ENCODE data around the gene CNGB1. TPM values are rescaled to one million over a fixed set of nuclear protein-coding genes. Genes with fewer than 3 reads are reported as not detected.

Gene CNGB1
- total RNA-seq, 1 donor from 2014 or later, result not detected

DNA sequence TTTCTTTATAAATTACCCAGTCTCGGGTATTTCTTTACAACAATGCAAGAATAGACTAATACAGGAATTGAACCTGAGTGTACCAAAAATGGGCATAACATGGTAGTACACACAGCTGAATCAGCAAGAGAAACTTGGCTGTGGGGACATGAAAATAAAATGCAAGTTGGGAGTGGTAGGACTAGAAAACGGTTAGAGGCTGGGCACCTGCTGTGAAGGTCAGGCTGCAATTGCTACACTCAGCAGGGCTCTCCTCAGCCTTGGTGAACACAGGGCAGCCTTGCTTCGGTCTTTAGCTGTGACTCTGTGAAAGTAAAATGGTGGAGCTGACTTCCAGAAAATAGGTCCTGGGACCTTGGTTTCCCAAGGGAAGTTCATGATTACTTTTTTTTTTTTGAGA is 45.6 kb downstream of the CNGB1 start:
- H3K9me3 Mint-ChIP-seq (ENCODE audit: low read depth), result peaks cover 2% of the 10 kb centered on the region
- H3K4me1 Mint-ChIP-seq (ENCODE audit: low read depth), result no peaks in the 10 kb centered on the region
- H3K27ac Mint-ChIP-seq (ENCODE audit: unreplicated experiment), result no peak overlapping the region
- DNase-seq (ENCODE audit: low spot score), result no peak
- H3K4me3 Mint-ChIP-seq (ENCODE audit: unreplicated experiment), result no peak overlapping the region
- peaks cover 7% of the 10 kb centered on the region for H3K27me3 Mint-ChIP-seq (ENCODE audit: low read depth)
- H3K36me3 Mint-ChIP-seq (ENCODE audit: low read depth), result no peaks in the 10 kb centered on the region
- TF ChIP-seq, protein P1, sequence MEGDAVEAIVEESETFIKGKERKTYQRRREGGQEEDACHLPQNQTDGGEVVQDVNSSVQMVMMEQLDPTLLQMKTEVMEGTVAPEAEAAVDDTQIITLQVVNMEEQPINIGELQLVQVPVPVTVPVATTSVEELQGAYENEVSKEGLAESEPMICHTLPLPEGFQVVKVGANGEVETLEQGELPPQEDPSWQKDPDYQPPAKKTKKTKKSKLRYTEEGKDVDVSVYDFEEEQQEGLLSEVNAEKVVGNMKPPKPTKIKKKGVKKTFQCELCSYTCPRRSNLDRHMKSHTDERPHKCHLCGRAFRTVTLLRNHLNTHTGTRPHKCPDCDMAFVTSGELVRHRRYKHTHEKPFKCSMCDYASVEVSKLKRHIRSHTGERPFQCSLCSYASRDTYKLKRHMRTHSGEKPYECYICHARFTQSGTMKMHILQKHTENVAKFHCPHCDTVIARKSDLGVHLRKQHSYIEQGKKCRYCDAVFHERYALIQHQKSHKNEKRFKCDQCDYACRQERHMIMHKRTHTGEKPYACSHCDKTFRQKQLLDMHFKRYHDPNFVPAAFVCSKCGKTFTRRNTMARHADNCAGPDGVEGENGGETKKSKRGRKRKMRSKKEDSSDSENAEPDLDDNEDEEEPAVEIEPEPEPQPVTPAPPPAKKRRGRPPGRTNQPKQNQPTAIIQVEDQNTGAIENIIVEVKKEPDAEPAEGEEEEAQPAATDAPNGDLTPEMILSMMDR (IDR thresholded peaks at IDR 0.05), result no peak

DNA sequence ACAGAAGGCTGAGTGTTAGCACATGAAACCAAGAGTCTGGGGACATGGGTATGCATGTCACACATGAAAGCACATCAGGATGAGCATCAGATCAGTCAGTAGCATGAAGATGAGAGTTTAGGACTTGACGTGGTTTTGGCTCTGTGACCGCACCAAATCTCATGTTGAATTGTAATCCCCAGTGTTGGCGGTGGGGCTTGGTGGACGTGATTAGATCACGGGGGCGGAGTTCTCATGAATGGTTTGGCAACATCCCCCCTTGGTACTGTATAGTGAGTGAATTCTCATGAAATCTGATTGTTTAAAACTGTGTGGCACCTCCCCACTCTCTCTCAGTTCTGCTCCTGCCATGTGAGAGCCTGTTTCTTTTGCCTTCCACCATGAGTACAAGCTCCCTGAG is 46.4 kb downstream of the CNGB1 start:
- Mint-ChIP-seq H3K4me3 (ENCODE audit: unreplicated experiment) (no peak overlapping the region), H3K9me3 (ENCODE audit: low read depth) (peaks cover 5% of the 10 kb centered on the region), H3K27me3 (ENCODE audit: low read depth) (peaks cover 5% of the 10 kb centered on the region), H3K36me3 (ENCODE audit: low read depth) (no peaks in the 10 kb centered on the region), H3K27ac (ENCODE audit: unreplicated experiment) (no peak overlapping the region), H3K4me1 (ENCODE audit: low read depth) (no peaks in the 10 kb centered on the region)
- DNase-seq (ENCODE audit: low spot score), result no peak
- TF ChIP-seq, protein P1 (IDR thresholded peaks at IDR 0.05), result no peak

DNA sequence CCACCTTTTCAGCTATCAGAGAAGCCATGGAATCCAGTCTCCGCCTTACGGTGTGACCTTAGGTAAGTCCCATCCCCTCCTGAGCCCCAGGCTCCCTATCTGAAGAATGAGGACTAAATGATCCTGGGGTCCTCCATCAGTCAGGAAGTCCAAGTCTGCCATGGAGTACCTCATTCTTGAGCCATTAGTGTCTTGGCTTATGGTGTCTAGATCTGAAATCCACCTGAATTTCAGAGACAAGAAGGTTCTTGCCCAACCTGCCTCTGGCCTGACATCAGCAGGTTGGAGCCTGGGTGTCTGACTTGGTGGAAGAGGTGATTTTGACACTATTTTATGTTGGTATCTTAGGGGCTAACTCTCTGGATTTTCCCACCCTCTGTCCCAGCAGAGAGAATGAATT is 47.1 kb downstream of the CNGB1 start:
- H3K4me1 Mint-ChIP-seq (ENCODE audit: low read depth), result no peaks in the 10 kb centered on the region
- H3K36me3 Mint-ChIP-seq (ENCODE audit: low read depth), result no peaks in the 10 kb centered on the region
- peaks cover 2% of the 10 kb centered on the region for H3K27me3 Mint-ChIP-seq (ENCODE audit: low read depth)
- H3K9me3 Mint-ChIP-seq (ENCODE audit: low read depth), result peaks cover 3% of the 10 kb centered on the region
- TF ChIP-seq, protein P1 (IDR thresholded peaks at IDR 0.05), result no peak
- H3K27ac Mint-ChIP-seq (ENCODE audit: unreplicated experiment), result no peak overlapping the region
- no peak for DNase-seq (ENCODE audit: low spot score)
- no peak overlapping the region for H3K4me3 Mint-ChIP-seq (ENCODE audit: unreplicated experiment)

DNA sequence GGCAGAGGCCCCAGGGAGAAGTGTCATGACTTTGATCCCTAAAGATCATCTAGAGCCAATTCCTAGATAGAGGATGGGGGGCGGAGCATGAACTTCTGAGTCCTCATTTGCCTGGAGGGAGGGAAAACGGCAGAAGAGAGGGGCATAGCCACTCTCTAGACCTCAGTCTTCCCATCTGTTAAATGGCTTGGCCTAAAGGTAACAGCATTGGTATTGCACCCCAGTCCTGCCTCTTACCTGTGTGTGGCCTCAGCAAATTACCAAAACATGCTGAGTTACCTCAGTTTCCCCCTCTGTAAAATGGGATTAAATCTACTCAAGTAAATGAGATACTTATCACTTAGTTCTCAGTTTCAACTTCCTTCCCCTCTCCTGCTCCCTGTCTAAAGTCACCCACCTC is 47.5 kb downstream of the CNGB1 start:
- TF ChIP-seq, protein P1 (IDR thresholded peaks at IDR 0.05), result no peak
- DNase-seq (ENCODE audit: low spot score), result no peak
- Mint-ChIP-seq H3K36me3 (ENCODE audit: low read depth) (no peaks in the 10 kb centered on the region), H3K4me3 (ENCODE audit: unreplicated experiment) (no peak overlapping the region), H3K4me1 (ENCODE audit: low read depth) (no peaks in the 10 kb centered on the region), H3K9me3 (ENCODE audit: low read depth) (peaks cover 3% of the 10 kb centered on the region), H3K27ac (ENCODE audit: unreplicated experiment) (no peak overlapping the region), H3K27me3 (ENCODE audit: low read depth) (peaks cover 2% of the 10 kb centered on the region)

DNA sequence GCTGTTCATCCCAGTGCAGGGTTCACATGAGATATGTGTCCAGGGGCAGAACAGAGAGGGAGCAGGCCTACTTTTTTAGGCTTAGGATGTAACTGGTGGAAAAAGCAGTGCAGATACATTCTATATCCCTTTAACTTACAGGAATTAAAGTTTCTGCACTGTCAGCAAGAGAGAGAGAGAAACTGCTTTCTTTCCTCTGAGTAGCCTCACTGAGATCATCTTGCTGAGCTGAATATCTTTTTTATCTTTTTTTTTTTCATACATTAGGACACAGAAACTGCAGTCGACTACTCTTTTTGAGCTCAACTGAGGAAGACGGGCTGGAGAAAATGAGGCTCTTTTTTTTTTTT is 50.1 kb downstream of the CNGB1 start:
- no peak overlapping the region for H3K27ac Mint-ChIP-seq (ENCODE audit: unreplicated experiment)
- H3K27me3 Mint-ChIP-seq (ENCODE audit: low read depth), result peaks cover 2% of the 10 kb centered on the region
- no peak for DNase-seq (ENCODE audit: low spot score)
- H3K36me3 Mint-ChIP-seq (ENCODE audit: low read depth), result no peaks in the 10 kb centered on the region
- H3K4me3 Mint-ChIP-seq (ENCODE audit: unreplicated experiment), result no peak overlapping the region
- TF ChIP-seq, protein P1 (IDR thresholded peaks at IDR 0.05), result no peak
- peaks cover 3% of the 10 kb centered on the region for H3K9me3 Mint-ChIP-seq (ENCODE audit: low read depth)
- H3K4me1 Mint-ChIP-seq (ENCODE audit: low read depth), result no peaks in the 10 kb centered on the region

All from chondrocyte (in vitro differentiated cells).